Activated CD4-positive, CD25-positive, alpha-beta regulatory T cell treated with anti-CD3 and anti-CD28 coated beads, Interleukin-2, amount 50 U/mL, for 16 hours (primary cell): ENCODE data around the gene NMUR2.

Experiments used
- DNase-seq: peaks from one replicate; pipeline ENCODE4 v3.0.0-alpha.2; 2020; ENCODE audit warnings: low read depth, low spot score

The NMUR2 gene, protein sequence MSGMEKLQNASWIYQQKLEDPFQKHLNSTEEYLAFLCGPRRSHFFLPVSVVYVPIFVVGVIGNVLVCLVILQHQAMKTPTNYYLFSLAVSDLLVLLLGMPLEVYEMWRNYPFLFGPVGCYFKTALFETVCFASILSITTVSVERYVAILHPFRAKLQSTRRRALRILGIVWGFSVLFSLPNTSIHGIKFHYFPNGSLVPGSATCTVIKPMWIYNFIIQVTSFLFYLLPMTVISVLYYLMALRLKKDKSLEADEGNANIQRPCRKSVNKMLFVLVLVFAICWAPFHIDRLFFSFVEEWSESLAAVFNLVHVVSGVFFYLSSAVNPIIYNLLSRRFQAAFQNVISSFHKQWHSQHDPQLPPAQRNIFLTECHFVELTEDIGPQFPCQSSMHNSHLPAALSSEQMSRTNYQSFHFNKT

DNA sequence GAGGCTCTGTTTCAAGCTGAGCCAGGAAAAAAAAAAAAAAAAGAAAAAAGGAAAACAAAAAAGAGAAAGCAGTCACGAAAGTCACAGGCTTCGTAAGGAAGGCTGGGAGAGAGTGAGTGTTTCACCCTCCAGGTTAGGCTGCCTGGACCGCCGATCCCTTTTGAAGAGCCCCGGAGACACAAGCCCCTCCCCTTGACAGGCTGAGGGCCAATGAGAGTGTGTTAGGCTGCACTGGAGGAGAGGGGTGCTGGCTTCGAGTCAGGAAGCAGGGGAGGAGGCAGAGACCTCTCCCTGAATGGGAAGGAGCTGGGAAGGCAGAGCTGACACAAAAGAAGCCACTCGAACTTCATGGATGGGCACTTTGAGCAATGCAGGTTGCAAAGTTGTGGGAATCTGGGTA lies at the start of gene NMUR2:
NMUR2 (minus strand) TSS at position 135 of the 400 bp plus-strand sequence. CDS start 166 bp downstream, outside the sequence.
- DNase-seq = no peak

DNA sequence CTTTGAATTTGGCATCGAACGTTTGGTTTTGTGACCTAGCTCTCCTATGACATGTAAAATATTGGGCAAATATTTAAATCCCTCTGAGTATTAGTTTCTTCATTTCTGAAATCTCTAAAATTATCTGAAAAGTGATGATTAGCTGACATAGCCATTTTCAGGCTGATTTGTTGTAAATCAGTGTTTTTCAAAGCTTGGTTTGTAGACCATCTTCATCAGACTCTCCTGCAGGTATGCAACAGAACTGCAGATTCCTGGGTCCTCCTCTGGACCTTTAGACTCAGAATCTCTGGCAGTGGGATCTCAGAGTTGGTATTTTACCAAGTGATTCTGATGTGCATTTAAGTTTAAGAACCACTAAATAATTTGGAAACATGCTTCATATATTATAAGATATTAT lies 38.9 kb upstream of the NMUR2 start:
- no peak for DNase-seq

DNA sequence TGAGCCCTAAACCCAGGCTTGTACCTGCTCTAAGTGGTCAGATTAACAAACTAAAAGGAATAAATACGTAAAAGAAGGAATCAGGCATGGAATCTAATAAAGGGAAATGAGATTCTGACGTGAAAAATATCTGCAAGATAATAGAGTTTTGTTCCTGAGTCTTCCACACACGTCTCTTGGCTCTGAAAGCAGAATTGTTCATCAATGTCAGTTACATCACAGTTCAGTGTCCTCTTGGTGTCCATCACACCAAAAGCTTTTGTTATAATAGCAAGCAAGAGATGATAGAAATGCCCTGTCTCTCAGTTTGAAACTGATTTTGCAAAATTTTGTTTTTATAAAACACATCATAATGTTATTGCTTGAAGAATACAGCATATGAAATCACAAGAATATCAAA lies 34.7 kb upstream of the NMUR2 start:
- DNase-seq = no peak

GRCh38 chr5:152437866-152438265 lies 32.8 kb upstream of the NMUR2 start:
- no peak for DNase-seq

- DNase-seq = no peak
These were observed 22.6 kb upstream of the NMUR2 start for GRCh38 chr5:152427721-152428120.

- DNase-seq = no peak
These were observed 20.0 kb upstream of the NMUR2 start for GRCh38 chr5:152425083-152425482.

GRCh38 chr5:152424501-152424900 lies 19.4 kb upstream of the NMUR2 start:
- no peak for DNase-seq

DNA sequence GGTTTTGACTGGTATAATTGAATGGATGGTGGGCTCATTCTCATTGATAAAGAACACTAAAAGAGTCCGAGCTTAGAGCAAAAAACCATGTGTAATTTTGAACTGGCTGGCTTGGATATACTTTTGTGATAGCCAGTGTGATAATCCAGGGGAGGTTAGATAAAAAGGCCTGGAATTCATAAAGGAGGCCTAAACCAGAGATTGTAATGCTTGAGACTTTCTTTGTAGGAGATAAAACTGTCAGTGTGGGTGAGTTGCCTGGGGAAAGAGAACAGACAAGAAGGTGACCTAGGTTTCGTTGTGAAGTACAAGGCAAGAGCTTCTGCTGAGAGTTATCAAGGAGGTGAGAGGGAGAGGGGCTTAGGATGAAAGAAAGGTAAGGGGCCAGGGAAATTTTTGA lies 17.0 kb upstream of the NMUR2 start:
- no peak for DNase-seq

DNA sequence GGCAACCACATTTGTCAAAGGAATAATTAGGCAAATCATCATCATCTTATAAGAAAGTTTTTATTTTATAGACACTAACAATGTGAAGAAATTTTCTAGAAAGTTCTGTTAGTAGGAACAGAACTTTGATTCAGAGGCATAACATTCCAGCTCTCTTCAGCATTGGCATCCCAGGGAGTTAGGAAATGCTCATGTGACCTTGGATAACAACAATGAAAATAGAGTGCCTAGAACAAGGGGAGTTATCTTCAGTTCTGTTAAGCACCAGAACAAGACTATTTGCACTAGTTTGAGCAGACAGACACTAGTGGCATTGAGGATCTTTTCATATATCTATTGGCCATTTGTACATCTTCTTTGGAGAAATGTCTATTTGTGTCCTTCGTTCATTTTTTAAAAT lies 7.0 kb upstream of the NMUR2 start:
- DNase-seq = no peak

DNA sequence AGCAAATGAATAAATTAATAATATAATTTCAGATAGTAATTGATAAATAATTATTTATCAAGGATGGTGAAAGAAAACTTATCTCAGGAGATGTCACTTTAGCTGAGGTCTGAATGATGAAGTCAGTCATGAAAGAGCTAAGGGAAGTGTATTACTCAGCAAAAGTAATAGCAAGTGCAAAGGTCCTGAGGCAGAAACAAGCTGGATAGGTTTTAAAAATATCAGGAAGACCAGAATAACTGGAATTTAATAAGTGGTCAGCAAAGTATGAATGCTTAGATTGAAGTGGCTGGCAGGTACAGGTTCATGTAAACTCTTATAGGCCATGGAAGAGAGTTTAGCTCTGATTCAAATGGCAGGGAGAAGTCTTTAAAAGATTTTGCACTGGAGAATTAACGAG lies 1.0 kb upstream of the NMUR2 start:
- DNase-seq = no peak

GRCh38 chr5:152404494-152404893 lies 585 bp downstream of the NMUR2 start:
- DNase-seq = no peak

- no peak for DNase-seq
These were observed 2.0 kb downstream of the NMUR2 start for GRCh38 chr5:152403046-152403445.

- DNase-seq = no peak
These were observed 4.2 kb downstream of the NMUR2 start for GRCh38 chr5:152400846-152401245.

DNA sequence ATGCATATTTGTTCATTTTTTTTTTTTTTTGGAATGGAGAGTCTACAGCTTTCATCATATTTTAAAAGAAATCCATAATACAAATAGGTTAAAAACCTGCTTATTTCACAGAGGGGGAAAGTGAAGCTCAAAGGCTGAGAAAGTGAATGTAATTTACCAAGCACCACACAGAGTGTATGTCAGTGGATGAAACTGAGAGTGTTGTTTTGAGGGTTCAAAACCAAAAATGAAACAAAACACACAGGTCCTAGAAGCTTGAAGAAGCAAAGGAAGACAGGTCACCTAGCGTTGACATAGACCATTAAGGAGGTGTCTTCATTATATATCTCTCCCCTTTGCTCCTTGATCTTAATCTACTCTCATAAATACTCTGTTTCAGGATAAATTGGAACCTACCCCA lies 7.5 kb downstream of the NMUR2 start:
- DNase-seq = no peak

DNA sequence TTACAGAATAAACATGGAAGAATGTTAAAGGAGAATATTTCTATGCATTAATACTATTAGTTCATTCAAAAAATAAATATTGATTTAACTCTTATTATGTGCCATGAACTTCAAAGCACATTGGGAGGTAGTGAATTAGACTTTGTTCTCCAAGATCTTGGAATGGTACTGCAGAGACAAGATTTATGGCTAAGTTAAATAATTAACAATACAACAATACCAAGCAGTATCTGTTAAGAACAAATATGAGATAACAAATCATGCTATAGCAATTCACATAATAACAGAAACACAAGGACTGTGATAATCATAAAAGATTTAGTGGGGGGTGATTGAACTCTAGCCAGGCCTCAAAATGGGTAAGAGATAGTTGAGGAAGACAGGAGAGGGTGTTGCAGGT lies 11.6 kb downstream of the NMUR2 start:
- no peak for DNase-seq

DNA sequence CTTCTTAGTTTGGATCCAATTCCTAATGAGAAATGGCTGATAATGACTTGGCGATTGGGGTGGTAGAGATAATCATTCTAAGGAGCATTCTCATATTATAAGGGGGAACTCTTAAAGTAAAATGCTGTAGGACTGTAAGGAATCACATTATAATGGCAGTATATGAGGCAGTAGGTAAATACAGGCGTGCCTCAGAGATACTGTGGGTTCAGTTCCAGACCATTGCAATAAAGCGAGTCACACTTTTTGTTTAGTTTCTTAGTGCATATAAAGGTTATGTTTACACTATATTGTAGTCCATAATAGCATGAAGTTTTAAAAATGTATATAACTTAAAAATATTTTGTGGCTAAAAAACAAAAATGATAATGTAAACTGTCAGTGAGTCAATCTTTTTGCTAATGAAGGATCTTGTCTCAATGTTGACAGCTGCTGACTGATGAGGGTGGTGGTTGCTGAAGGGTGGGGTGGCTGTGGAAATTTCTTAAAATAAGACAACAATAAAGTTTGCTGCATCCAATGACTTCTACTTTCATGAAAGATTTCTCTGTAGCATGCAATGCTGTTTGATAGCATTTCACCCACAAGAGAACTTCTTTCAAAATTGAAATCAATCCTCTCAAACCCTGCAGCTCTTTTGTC lies 15.8 kb downstream of the NMUR2 start:
- DNase-seq = no peak

DNA sequence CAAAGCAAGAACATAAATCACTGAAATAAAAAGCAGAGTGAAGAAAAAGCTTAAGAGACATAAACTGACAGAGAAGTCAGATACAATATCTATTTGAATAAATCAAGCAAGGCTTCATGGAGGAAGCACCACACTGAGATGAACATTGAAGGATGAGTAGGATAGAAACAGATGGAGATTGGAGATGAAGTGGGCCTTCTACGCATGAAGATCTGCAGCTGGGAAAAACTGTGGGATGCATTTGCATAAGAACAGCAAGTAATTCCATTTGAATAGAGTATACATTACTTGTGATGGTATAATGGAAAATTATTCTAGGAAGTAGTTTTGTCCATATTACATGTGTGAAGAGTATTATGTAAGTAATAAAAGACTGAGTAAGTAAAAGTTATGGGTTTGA lies 16.5 kb downstream of the NMUR2 start:
- no peak for DNase-seq

- no peak for DNase-seq
These were observed 24.5 kb downstream of the NMUR2 start for GRCh38 chr5:152380415-152381123.

GRCh38 chr5:152379331-152379730 lies 25.7 kb downstream of the NMUR2 start:
- DNase-seq = no peak

GRCh38 chr5:152378730-152379129 lies 26.3 kb downstream of the NMUR2 start:
- no peak for DNase-seq

DNA sequence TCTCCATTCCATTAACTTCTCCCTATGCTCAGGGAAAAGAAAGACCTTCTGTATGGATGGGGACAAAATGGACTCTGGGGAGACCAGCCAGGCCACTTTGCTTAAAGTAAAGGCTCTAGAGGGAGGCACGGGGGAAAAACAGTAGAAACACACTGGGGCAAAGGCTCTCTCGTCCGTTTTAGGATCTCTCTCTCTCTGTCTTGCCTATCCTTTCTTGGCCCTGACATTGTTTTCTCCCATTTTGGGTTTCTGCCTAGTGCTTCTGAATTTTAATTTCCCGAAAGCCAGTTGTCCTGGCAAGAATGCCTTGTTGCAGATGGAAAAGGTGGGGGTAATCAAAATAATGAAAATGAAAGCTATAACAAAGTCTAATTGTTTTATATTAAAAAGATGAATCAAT lies 28.2 kb downstream of the NMUR2 start:
- DNase-seq = no peak

DNA sequence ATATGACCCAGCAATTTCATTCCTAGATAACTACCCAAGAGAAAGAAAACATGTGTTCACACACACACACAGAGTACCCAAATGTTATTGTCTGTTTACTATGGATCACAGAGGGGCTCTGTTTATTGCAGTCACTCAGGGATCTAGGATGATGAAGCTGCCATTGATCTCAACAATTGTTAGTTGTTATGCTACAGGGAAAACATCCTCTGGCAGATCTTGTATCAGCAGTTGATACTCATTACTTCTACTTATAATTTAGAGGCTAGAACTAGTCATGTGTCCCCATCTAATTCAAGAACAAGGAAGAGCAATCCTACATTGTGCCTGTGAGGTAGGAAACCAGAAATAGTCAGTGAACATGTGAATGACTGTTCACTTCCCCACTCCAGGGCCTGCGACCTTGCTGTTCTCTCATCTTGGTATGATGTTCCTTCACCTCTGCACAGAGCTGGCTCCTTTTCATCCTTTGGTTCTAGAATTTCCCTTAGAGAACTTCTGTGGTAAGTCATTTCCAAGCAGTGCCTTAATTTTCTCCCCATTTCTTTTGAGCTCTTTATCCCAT lies 30.3 kb downstream of the NMUR2 start:
- no peak for DNase-seq
